Cardiac fibroblast (primary cell): ENCODE data around the gene SMYD4.
"Not testable (repeated sequence)": the region's sequence is repeated elsewhere in the genome, so short reads cannot be mapped to it uniquely, and the experiment has no call there.

Experiments
- DNase-seq, 2 donors: peaks; one replicate each; pipeline versions ENCODE4 v3.0.0 to v3.0.0-alpha.2; 2010; ENCODE audit warnings: low read depth in 2 of 2
- H3K4me3 ChIP-seq, 2 donors: replicated peaks in 1 of 2; 1 replicate in 1 of 2; 2 replicates in 1 of 2; pipeline ENCODE4 v1.5.1; 2011; ENCODE audit warnings: low read depth in 2 of 2, low read length in 2 of 2, mild to moderate bottlenecking in 2 of 2, moderate library complexity in 1 of 2
- TF ChIP-seq, protein P1 (sequence below): IDR thresholded peaks from one replicate; pipeline ENCODE4 v1.5.1; 2011; ENCODE audit warnings: low read depth, mild to moderate bottlenecking, low read length, inconsistent platforms

SMYD4 gene

GRCh38 chr17:1808644-1809043, 21.1 kb downstream of the SMYD4 start:
- DNase-seq = no peak
- no peak overlapping the region for H3K4me3 ChIP-seq
- TF ChIP-seq, protein P1, sequence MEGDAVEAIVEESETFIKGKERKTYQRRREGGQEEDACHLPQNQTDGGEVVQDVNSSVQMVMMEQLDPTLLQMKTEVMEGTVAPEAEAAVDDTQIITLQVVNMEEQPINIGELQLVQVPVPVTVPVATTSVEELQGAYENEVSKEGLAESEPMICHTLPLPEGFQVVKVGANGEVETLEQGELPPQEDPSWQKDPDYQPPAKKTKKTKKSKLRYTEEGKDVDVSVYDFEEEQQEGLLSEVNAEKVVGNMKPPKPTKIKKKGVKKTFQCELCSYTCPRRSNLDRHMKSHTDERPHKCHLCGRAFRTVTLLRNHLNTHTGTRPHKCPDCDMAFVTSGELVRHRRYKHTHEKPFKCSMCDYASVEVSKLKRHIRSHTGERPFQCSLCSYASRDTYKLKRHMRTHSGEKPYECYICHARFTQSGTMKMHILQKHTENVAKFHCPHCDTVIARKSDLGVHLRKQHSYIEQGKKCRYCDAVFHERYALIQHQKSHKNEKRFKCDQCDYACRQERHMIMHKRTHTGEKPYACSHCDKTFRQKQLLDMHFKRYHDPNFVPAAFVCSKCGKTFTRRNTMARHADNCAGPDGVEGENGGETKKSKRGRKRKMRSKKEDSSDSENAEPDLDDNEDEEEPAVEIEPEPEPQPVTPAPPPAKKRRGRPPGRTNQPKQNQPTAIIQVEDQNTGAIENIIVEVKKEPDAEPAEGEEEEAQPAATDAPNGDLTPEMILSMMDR = no peak

DNA sequence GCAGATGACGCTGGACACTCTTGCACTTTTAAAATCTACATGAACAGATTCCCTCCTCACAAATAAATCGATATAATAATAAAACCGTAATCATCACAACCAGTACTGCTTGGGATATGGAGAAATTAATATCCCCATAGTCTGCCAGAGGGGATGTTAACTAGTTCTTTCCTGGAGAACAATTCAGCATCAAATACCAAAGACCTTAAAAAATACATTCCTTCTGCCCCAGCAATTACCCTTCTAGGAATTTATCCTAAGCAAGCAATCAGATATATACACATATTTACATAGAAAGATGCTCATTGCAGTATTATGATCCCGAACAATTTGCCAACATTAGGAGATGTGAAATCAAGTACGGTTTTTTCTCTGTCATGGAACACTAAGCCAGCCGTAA, 21.8 kb downstream of the SMYD4 start:
- H3K4me3 ChIP-seq = no peak overlapping the region
- DNase-seq = no peak
- TF ChIP-seq, protein P1 = no peak

GRCh38 chr17:1803280-1803679, 26.4 kb downstream of the SMYD4 start:
- no peak for DNase-seq

DNA sequence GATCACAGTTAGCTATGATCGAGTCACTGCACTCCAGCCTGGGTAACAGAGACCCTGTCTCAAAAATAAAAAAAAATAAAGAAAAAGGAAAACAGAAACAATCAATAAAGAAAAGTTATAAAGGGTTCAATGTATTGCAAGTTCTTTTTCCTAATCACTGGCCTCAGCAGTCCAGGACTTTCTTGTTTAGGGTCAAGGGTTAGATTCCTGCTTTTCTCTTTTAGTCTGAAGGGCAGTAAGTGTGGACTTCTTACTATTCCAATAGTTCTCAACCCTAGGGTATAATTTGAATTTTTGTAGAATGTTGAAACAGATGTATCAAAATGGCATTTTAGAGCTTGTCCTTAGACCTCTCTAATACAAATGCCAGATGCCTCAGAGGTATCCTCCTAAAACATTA, 27.3 kb downstream of the SMYD4 start:
- no peak for DNase-seq
- no peak overlapping the region for H3K4me3 ChIP-seq
- TF ChIP-seq, protein P1 = no peak

More at GRCh38 chr17:1803280-1803679, 26.4 kb downstream of the SMYD4 start:
- TF ChIP-seq, protein P1 = no peak
- no peak overlapping the region for H3K4me3 ChIP-seq

DNA sequence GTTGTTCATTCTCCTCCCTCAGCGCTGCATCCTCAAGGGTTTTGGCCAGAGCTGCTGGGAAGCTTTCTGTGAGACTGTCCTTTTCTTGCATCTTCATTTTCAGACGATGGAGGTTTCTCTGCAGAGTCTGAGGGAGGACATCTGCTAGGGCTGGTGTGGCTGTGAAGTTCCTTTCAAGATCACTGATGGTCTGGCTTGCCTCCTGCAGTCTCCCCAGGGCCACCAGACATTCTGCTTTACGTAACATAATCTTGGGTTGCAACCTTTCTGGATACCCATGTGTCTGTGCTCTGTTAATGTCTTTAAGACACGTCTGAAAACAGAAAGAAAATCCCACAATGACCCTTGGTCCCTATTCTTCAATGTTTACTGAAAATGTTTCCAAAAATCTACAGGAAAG, 29.0 kb downstream of the SMYD4 start:
- TF ChIP-seq, protein P1 = no peak
- no peak overlapping the region for H3K4me3 ChIP-seq
- DNase-seq = no peak

- TF ChIP-seq, protein P1 = no peak
- H3K4me3 ChIP-seq = no peak overlapping the region
- DNase-seq = no peak
Measured at GRCh38 chr17:1800240-1800639, 29.5 kb downstream of the SMYD4 start.

- not testable (repeated sequence) for H3K4me3 ChIP-seq, DNase-seq
Measured at GRCh38 chr17:1797846-1798245, 31.9 kb downstream of the SMYD4 start.
